AG09309 (cell line): ENCODE measurements around the gene TAF4B.

Source experiments
- DNase-seq: peaks from one replicate; pipeline ENCODE4 v3.0.0-alpha.2; 2010; ENCODE audit warnings: low read depth
- H3K4me3 ChIP-seq: 2 replicates; pipeline ENCODE4 v1.5.1; 2011; ENCODE audit warnings: mild to moderate bottlenecking, low read depth, low read length, moderate library complexity; ENCODE audit not compliant: control insufficient read depth
- TF ChIP-seq, protein P1 (sequence below): IDR thresholded peaks from 2 replicates; pipeline ENCODE4 v1.5.1; 2011; ENCODE audit warnings: mild to moderate bottlenecking, low read depth, low read length, inconsistent platforms; ENCODE audit not compliant: insufficient read depth, control insufficient read depth; ENCODE audit errors: missing control alignments

The TAF4B gene

DNA sequence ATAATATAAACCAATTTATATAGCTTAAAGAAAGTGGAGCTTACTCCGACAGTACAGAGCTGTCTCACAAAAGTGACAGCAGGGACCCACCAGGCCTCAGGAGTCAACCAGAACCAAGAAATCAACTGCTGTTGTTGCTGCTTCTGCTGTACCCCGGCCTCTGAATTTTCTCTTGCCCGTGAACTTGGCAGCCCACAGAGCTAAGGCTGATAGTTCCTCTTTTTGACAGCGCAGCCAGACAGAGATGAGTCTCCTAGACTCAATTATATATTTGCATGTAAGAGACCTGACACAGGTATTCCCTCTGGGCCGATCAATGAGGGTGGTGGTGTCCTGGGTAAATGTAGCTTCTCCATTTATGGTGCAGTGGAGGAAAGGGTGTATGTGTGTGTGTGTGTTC is 212.7 kb downstream of the TAF4B start:
- H3K4me3 ChIP-seq: no peak overlapping the region
- TF ChIP-seq, protein P1, sequence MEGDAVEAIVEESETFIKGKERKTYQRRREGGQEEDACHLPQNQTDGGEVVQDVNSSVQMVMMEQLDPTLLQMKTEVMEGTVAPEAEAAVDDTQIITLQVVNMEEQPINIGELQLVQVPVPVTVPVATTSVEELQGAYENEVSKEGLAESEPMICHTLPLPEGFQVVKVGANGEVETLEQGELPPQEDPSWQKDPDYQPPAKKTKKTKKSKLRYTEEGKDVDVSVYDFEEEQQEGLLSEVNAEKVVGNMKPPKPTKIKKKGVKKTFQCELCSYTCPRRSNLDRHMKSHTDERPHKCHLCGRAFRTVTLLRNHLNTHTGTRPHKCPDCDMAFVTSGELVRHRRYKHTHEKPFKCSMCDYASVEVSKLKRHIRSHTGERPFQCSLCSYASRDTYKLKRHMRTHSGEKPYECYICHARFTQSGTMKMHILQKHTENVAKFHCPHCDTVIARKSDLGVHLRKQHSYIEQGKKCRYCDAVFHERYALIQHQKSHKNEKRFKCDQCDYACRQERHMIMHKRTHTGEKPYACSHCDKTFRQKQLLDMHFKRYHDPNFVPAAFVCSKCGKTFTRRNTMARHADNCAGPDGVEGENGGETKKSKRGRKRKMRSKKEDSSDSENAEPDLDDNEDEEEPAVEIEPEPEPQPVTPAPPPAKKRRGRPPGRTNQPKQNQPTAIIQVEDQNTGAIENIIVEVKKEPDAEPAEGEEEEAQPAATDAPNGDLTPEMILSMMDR: no peak
- no peak for DNase-seq

DNA sequence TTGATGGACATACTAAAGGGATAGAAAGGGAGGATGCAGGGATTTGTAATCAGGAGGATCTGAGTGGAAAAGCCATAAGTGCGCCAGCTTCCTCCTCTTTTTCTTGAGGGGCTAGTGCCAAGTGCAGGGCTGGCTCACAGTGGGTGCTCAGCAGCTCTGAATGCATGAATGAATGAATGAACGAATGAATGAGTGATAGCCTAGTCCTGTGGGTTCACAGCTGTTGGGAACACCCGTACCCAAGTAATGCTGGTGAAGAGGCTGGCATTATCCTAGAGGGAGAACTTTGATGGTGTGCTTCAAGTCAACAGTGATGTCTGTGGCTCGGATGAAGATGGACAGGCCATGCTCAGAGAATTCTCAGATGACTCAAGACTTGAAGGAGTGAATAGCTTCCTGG is 213.3 kb downstream of the TAF4B start:
- TF ChIP-seq, protein P1: no peak
- DNase-seq: no peak
- H3K4me3 ChIP-seq: no peak overlapping the region

- DNase-seq: no peak
- TF ChIP-seq, protein P1: no peak
- no peak overlapping the region for H3K4me3 ChIP-seq
These were observed 214.4 kb downstream of the TAF4B start for GRCh38 chr18:26440644-26441043.
